Measurements from ENCODE around the gene RBP5.
A peak's percentile ranks its signal among the peaks of the same experiment; 100 is the strongest.

DNA sequence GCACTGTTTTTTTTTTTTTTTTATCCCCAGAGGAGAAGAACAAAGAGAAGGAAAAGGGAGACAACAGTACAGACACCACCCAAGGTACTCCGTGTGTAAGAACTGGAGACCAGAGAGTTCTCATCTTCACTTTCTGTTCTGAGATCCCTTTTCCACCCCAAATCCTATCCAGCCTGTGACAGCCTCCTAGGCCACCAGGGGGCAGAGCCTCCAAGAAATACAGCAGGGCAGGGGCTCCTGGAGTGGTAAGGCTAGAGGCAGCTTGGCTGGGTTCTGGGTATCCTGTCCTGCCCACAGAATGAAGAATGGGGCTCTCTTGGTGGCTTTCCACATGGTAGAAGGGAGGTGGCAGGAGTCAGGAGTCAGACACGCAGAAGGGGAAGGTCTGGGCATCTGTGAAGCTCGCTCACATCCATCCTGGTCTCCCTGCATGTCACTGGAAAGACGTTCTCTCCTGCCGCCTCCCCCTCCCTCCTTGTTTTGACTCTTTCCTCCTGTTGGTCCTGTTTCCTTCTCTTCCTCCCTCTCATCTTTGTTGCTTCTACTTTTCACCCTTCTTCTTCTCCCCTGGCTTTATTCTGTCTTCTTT is 13.5 kb upstream of the RBP5 start:
- TF ChIP-seq CTCF (IDR thresholded peaks at IDR 0.05) (peak; percentile 63), EZH2 (IDR thresholded peaks at IDR 0.05; ENCODE audit: borderline replicate concordance, insufficient read depth, low read depth, low read length, poor library complexity, severe bottlenecking) (no peak)
